Mammary epithelial cell (primary cell): ENCODE results near the gene ZSWIM1.

Experiments used
- EZH2 ChIP-seq: IDR thresholded peaks from 2 replicates; pipeline ENCODE4 v1.6.1; 2012; ENCODE audit warnings: low read length, inconsistent platforms, borderline replicate concordance
- TF ChIP-seq, protein P1 (sequence below), 2 donors: IDR thresholded peaks in 1 of 2; conservative IDR thresholded peaks in 1 of 2; 2 replicates each; pipeline ENCODE4 v1.5.1; 2011 to 2012; ENCODE audit warnings: inconsistent platforms in 2 of 2, low read length in 2 of 2, mild to moderate bottlenecking in 2 of 2, control low read depth in 1 of 2, low read depth in 1 of 2; ENCODE audit not compliant: insufficient read depth in 1 of 2; ENCODE audit errors: extremely low read depth in 1 of 2

DNA sequence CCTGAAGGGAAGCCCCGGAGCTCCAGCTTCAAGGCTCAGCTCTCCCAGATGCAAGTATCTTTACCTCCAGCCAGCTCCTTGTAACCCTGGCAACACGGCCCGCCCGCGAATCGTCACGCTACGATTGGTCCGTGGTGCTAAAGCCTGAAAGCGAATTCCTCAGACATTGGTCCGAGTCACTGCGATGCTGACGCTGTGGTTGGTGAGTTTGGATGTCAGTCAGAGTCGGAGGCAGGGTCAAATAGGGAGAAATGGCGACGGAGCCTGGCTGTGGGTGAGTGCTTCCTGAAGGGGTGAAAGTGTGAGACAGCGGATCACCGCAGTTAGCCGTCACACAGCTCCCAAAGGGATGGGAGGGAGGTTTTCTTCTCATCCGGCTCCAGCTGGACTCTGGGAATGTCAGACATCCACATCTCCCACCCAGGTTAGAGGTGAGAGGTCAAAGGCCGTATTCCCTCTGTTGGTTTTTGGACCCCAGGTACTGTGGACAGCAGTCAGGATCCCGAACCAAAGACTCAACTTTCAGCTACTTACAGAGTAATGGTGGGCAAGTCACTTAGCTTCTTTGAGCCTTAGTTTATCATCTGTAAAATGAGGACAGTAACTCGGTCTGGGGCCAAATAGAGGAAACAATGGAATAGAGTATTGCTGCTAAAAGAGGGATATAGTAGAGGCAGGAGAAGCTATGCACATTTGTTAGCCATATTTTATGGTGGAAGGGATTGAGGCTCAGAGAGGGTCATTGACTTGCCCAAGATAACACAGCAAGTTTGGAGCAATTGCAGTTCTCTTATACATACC is at the start of gene ZSWIM1:
- TF ChIP-seq, protein P1, sequence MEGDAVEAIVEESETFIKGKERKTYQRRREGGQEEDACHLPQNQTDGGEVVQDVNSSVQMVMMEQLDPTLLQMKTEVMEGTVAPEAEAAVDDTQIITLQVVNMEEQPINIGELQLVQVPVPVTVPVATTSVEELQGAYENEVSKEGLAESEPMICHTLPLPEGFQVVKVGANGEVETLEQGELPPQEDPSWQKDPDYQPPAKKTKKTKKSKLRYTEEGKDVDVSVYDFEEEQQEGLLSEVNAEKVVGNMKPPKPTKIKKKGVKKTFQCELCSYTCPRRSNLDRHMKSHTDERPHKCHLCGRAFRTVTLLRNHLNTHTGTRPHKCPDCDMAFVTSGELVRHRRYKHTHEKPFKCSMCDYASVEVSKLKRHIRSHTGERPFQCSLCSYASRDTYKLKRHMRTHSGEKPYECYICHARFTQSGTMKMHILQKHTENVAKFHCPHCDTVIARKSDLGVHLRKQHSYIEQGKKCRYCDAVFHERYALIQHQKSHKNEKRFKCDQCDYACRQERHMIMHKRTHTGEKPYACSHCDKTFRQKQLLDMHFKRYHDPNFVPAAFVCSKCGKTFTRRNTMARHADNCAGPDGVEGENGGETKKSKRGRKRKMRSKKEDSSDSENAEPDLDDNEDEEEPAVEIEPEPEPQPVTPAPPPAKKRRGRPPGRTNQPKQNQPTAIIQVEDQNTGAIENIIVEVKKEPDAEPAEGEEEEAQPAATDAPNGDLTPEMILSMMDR (conservative IDR thresholded peaks at IDR 0.05 in 1 of 2, IDR thresholded peaks at IDR 0.05 in 1 of 2; ENCODE audit: extremely low read depth in 1 of 2, insufficient read depth in 1 of 2, low read depth in 1 of 2, low read length in 2 of 2): no peak
- no peak for TF ChIP-seq EZH2
